Skeletal muscle satellite cell (primary cell): ENCODE measurements around the gene OR2A42.
"Not testable (repeated sequence)": the region's sequence is repeated elsewhere in the genome, so short reads cannot be mapped to it uniquely, and the experiment has no call there.

ENCODE experiments used
- H3K27me3 ChIP-seq: 2 replicates; pipeline ENCODE4 v1.7.0; 2013; ENCODE audit warnings: low read length; ENCODE audit not compliant: control insufficient read depth, insufficient read depth
- H3K36me3 ChIP-seq: 2 replicates; pipeline ENCODE4 v1.7.0; 2013; ENCODE audit warnings: mild to moderate bottlenecking, control low read depth, low read length; ENCODE audit not compliant: insufficient read depth
- H3K4me1 ChIP-seq: 2 replicates; pipeline ENCODE4 v1.7.0; 2013; ENCODE audit warnings: low read length; ENCODE audit not compliant: control insufficient read depth, insufficient read depth
- H3K4me2 ChIP-seq: 2 replicates; pipeline ENCODE4 v1.7.0; 2013; ENCODE audit warnings: mild to moderate bottlenecking, low read length
- H3K4me3 ChIP-seq: 2 replicates; pipeline ENCODE4 v1.7.0; 2013; ENCODE audit warnings: low read length
- H3K9ac ChIP-seq: 2 replicates; pipeline ENCODE4 v1.7.0; 2013; ENCODE audit warnings: mild to moderate bottlenecking, low read depth, low read length, moderate library complexity
- H3K9me3 ChIP-seq: replicated peaks from 2 replicates; pipeline ENCODE4 v1.7.0; 2013; ENCODE audit warnings: mild to moderate bottlenecking, control low read depth, low read length

OR2A42 gene

GRCh38 chr7:144183166-144183565, 56.2 kb downstream of the OR2A42 start, which contains the start of gene CTAGE4:
Gene CTAGE4 (plus strand): TSS chr7:144183466. CDS start chr7:144183504, 38 bp downstream.
- H3K27me3 ChIP-seq, H3K4me1 ChIP-seq, H3K4me2 ChIP-seq, H3K36me3 ChIP-seq, H3K4me3 ChIP-seq, H3K9ac ChIP-seq, H3K9me3 ChIP-seq: not testable (repeated sequence)

DNA sequence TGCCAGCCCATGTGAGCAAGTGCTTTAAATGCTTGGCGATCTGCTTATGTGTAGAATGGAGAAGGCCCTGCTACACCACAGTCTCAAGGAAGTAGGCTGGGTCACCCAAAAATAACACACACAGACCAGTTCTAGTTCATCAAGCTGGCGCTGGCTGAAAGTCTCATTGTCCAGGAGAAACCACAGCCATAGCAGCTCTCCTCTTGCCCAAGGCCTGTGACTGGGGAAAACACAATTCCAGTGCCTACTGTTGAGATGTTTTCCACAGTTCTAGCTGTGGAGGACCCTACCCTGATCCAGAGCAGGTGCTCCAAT, 60.3 kb downstream of the OR2A42 start:
- H3K36me3 ChIP-seq, H3K27me3 ChIP-seq, H3K4me1 ChIP-seq, H3K9me3 ChIP-seq, H3K9ac ChIP-seq, H3K4me2 ChIP-seq, H3K4me3 ChIP-seq: not testable (repeated sequence)

DNA sequence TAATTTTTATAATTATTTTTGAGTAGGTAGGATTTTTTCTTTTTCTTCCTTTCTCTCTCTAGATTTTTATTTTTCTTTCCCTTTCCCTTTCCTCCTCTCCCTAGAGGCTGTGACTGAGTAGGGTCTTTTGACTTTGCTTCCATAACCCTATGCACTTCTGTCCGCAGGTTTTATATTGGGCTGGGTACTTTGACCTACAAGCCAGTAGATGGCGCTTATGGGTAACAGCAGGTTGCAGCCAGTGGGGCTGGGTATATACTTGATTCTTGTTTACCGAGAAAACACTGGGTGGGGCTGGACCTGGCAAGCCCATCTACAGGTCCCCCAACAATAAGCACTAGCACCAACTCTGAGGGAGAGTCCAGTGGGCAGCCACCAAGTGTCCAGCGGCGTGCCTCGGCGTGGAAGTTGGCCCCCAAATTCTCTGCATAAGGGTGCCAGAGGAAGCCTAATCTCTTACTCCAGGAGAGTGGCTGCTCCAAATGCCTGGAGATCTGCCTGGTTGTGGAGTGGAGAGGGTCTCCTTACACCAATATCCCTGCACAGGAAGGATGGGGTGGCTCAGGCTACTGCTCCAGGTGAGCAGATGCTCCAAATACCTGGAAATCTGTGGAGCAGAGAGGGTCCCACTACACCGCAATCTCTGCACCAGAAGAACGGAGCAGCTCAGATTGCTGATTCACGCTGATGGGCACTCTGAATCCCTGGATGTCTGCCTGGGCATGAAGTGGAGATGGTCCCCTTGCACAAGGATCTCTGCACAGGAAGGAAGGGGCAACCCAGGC, 60.8 kb downstream of the OR2A42 start:
- H3K4me1 ChIP-seq, H3K27me3 ChIP-seq, H3K36me3 ChIP-seq, H3K4me2 ChIP-seq, H3K9me3 ChIP-seq, H3K4me3 ChIP-seq, H3K9ac ChIP-seq: not testable (repeated sequence)
